Trophoblast cell (in vitro differentiated cells and primary cell): ENCODE data around the gene POGZ.

Experiments
- DNase-seq, 2 donors: peaks; one replicate each; pipeline ENCODE4 v3.0.0-alpha.2; 2016
- H2AFZ ChIP-seq: 2 replicates; pipeline ENCODE4 v1.6.1; 2013; ENCODE audit warnings: low read length, moderate library complexity, mild to moderate bottlenecking; ENCODE audit not compliant: insufficient read depth, poor library complexity
- H2AK5ac ChIP-seq: 2 replicates; pipeline ENCODE4 v1.6.1; 2013; ENCODE audit warnings: mild to moderate bottlenecking, low read length
- H2BK120ac ChIP-seq: 2 replicates; pipeline ENCODE4 v1.6.1; 2013; ENCODE audit warnings: low read length, mild to moderate bottlenecking, moderate library complexity; ENCODE audit not compliant: insufficient read depth, poor library complexity
- H2BK12ac ChIP-seq: 2 replicates; pipeline ENCODE4 v1.6.1; 2013; ENCODE audit warnings: mild to moderate bottlenecking, low read length, moderate library complexity
- H2BK5ac ChIP-seq: 2 replicates; pipeline ENCODE4 v1.6.1; 2013; ENCODE audit warnings: low read length, low read depth, moderate library complexity, mild to moderate bottlenecking; ENCODE audit not compliant: poor library complexity
- H3K14ac ChIP-seq: 2 replicates; pipeline ENCODE4 v1.6.1; 2013; ENCODE audit warnings: mild to moderate bottlenecking, low read length
- H3K18ac ChIP-seq: 2 replicates; pipeline ENCODE4 v1.6.1; 2013; ENCODE audit warnings: mild to moderate bottlenecking, low read length
- H3K23ac ChIP-seq: 2 replicates; pipeline ENCODE4 v1.6.1; 2013; ENCODE audit warnings: low read length
- H3K27ac ChIP-seq: 2 replicates; pipeline ENCODE4 v1.5.1; 2013; ENCODE audit warnings: low read depth, mild to moderate bottlenecking, inconsistent platforms, low read length, moderate library complexity
- H3K27me3 ChIP-seq: 2 replicates; pipeline ENCODE4 v1.6.1; 2013; ENCODE audit warnings: inconsistent platforms, mild to moderate bottlenecking, low read length, moderate library complexity; ENCODE audit not compliant: insufficient read depth
- H3K36me3 ChIP-seq, 2 experiments: 1 replicate in 1 of 2; 2 replicates in 1 of 2; pipeline ENCODE4 v1.6.1; 2013; ENCODE audit warnings: low read length in 2 of 2, mild to moderate bottlenecking in 2 of 2, moderate library complexity in 1 of 2; ENCODE audit not compliant: insufficient read depth in 2 of 2, control insufficient read depth in 1 of 2
- H3K4ac ChIP-seq: 2 replicates; pipeline ENCODE4 v1.6.1; 2013; ENCODE audit warnings: low read depth, mild to moderate bottlenecking, low read length, moderate library complexity
- H3K4me1 ChIP-seq, 2 experiments: 1 replicate in 1 of 2; 2 replicates in 1 of 2; pipeline ENCODE4 v1.6.1; 2013; ENCODE audit warnings: low read length in 2 of 2, mild to moderate bottlenecking in 2 of 2, moderate library complexity in 1 of 2; ENCODE audit not compliant: insufficient read depth in 2 of 2, control insufficient read depth in 1 of 2
- H3K4me2 ChIP-seq: 2 replicates; pipeline ENCODE4 v1.6.1; 2013; ENCODE audit warnings: inconsistent platforms, mild to moderate bottlenecking, low read length, moderate library complexity
- H3K4me3 ChIP-seq: 2 replicates; pipeline ENCODE4 v1.5.1; 2013; ENCODE audit warnings: mild to moderate bottlenecking, low read depth, low read length, inconsistent platforms
- H3K79me1 ChIP-seq: one replicate; pipeline ENCODE4 v1.6.1; 2013; ENCODE audit warnings: low read length
- H3K79me2 ChIP-seq: 2 replicates; pipeline ENCODE4 v1.6.1; 2013; ENCODE audit warnings: low read length, mild to moderate bottlenecking; ENCODE audit not compliant: control insufficient read depth, insufficient read depth, poor library complexity
- H3K9ac ChIP-seq: 2 replicates; pipeline ENCODE4 v1.6.1; 2013; ENCODE audit warnings: mild to moderate bottlenecking, low read length
- H3K9me3 ChIP-seq: 2 replicates; pipeline ENCODE4 v1.6.1; 2013; ENCODE audit warnings: low read depth, mild to moderate bottlenecking, control low read depth, inconsistent platforms, low read length; ENCODE audit not compliant: insufficient read depth
- H4K12ac ChIP-seq: 2 replicates; pipeline ENCODE4 v1.6.1; 2013; ENCODE audit warnings: low read depth, mild to moderate bottlenecking, low read length, moderate library complexity
- H4K8ac ChIP-seq: 2 replicates; pipeline ENCODE4 v1.6.1; 2013; ENCODE audit warnings: low read depth, mild to moderate bottlenecking, low read length, moderate library complexity
- H4K91ac ChIP-seq: one replicate; pipeline ENCODE4 v1.6.1; 2013; ENCODE audit warnings: low read depth, mild to moderate bottlenecking, low read length, moderate library complexity
- WGBS: extraction: QIAGEN DNeasy Blood & Tissue Kit; methylation state at CpG from one replicate; pipeline ENCODE4 v1.1.7; 2013; ENCODE audit warnings: missing lambda C conversion rate; ENCODE audit not compliant: insufficient read length, insufficient coverage; ENCODE audit errors: extremely low coverage; 5-methylcytosine and 5-hydroxymethylcytosine counted together

POGZ gene

DNA sequence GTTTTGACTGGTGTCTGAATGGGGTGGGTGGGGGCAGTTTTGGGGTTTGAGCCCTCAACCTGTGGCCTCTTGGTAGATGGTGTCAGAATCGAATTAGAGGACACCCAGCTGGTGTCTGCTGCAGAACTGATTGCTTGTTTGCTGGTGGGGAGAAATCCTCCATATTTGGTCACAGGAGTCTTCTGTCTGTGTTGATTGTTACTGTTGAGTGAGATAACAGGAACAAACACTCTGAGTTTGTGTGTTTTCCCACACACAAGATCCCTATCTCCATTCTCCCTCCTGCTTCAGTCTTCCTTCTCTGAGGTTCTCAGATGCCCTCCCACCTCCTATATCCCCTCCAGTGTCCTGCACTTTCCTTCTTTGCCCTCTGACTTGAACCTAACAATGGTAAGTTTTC is 32.8 kb upstream of the POGZ start:
- Histone ChIP-seq H3K27me3 (no peaks in the 10 kb centered on the region), H3K79me2 (no peaks in the 10 kb centered on the region), H3K9ac (no peak overlapping the region), H4K8ac (no peak overlapping the region), H3K4me1 (peaks cover 2 to 3% of the 10 kb centered on the region in 2 experiments), H3K14ac (no peak overlapping the region), H3K4me3 (no peak overlapping the region), H3K27ac (no peak overlapping the region), H3K36me3 (no peaks in the 10 kb centered on the region), H4K91ac (no peak overlapping the region), H3K79me1 (no peaks in the 10 kb centered on the region), H3K4me2 (no peak overlapping the region), H2BK12ac (no peak overlapping the region), H2AK5ac (no peak overlapping the region), H3K9me3 (no peaks in the 10 kb centered on the region), H3K23ac (no peak overlapping the region), H3K4ac (no peak overlapping the region), H3K18ac (no peak overlapping the region), H2BK120ac (no peak overlapping the region), H2AFZ (no peak overlapping the region), H4K12ac (no peak overlapping the region), H2BK5ac (no peak overlapping the region)
- DNase-seq, result no peak
- no CpG with 5 or more reads among the region's 1 CpG for WGBS

DNA sequence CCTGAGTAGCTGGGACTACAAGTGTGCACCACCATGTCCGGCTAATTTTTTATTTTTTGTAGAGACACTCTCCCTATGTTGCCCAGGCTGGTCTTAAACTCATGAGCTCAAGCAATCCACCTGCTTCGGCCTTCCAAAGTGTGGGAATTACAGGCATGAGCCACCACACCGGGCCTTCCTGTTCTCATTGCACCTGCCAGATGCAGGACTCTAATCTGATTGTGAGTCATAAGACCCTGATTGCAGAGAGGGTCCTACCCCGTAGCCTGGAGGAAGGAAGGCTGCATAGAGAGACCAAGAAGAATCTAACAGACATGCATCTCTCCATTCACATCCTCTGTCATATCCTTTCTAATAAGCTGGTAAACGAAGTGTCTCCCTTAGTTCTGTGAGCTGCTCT is 32.3 kb upstream of the POGZ start:
- Histone ChIP-seq H2AK5ac (no peak overlapping the region), H3K27me3 (no peaks in the 10 kb centered on the region), H4K12ac (no peak overlapping the region), H4K91ac (no peak overlapping the region), H3K79me1 (no peaks in the 10 kb centered on the region), H3K4me1 (peaks cover 2 to 3% of the 10 kb centered on the region in 2 experiments), H2BK120ac (no peak overlapping the region), H4K8ac (no peak overlapping the region), H3K79me2 (no peaks in the 10 kb centered on the region), H3K4ac (no peak overlapping the region), H3K23ac (no peak overlapping the region), H3K4me3 (no peak overlapping the region), H3K14ac (no peak overlapping the region), H3K4me2 (no peak overlapping the region), H3K18ac (no peak overlapping the region), H3K9ac (peak overlapping the region; percentile 18), H2BK12ac (no peak overlapping the region), H3K9me3 (no peaks in the 10 kb centered on the region), H2AFZ (no peak overlapping the region), H3K27ac (no peak overlapping the region), H2BK5ac (no peak overlapping the region), H3K36me3 (no peaks in the 10 kb centered on the region)
- no peak for DNase-seq
- WGBS, result no CpG with 5 or more reads among the region's 5 CpGs

DNA sequence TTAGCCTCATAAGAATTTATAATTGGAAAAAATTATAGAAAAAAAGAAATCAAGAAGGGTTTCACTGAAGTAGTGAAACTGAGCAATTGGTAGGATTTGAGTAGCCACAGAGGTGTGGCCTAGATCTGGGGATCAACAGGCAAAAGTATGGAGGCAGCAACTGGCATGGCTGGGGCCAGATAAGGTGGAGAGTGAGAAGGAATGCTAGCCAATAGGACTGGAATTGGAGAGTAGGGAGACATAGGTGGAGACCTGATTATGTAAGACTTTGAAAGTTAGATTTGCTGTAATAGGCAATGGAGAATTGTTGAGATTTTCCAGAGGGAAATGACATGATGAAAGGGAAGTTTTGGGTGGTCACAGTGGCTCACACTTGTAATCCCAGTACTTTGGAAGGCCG is 27.3 kb upstream of the POGZ start:
- no peaks in the 10 kb centered on the region for H3K27me3 ChIP-seq
- H3K79me1 ChIP-seq, result no peaks in the 10 kb centered on the region
- no peaks in the 10 kb centered on the region for H3K4me1 ChIP-seq
- H3K79me2 ChIP-seq, result no peaks in the 10 kb centered on the region
- no peaks in the 10 kb centered on the region for H3K36me3 ChIP-seq
- H2BK12ac ChIP-seq, result no peak overlapping the region
- DNase-seq, result no peak
- H3K4ac ChIP-seq, result no peak overlapping the region
- no peak overlapping the region for H3K9ac ChIP-seq
- no peak overlapping the region for H2AK5ac ChIP-seq
- no peak overlapping the region for H3K27ac ChIP-seq
- no peak overlapping the region for H4K91ac ChIP-seq
- no CpG with 5 or more reads among the region's 1 CpG for WGBS
- no peak overlapping the region for H4K12ac ChIP-seq
- no peak overlapping the region for H3K23ac ChIP-seq
- no peak overlapping the region for H2AFZ ChIP-seq
- H3K18ac ChIP-seq, result no peak overlapping the region
- no peak overlapping the region for H4K8ac ChIP-seq
- no peak overlapping the region for H2BK5ac ChIP-seq
- H3K9me3 ChIP-seq, result no peaks in the 10 kb centered on the region
- H3K14ac ChIP-seq, result no peak overlapping the region
- no peak overlapping the region for H3K4me2 ChIP-seq
- no peak overlapping the region for H3K4me3 ChIP-seq
- H2BK120ac ChIP-seq, result no peak overlapping the region

DNA sequence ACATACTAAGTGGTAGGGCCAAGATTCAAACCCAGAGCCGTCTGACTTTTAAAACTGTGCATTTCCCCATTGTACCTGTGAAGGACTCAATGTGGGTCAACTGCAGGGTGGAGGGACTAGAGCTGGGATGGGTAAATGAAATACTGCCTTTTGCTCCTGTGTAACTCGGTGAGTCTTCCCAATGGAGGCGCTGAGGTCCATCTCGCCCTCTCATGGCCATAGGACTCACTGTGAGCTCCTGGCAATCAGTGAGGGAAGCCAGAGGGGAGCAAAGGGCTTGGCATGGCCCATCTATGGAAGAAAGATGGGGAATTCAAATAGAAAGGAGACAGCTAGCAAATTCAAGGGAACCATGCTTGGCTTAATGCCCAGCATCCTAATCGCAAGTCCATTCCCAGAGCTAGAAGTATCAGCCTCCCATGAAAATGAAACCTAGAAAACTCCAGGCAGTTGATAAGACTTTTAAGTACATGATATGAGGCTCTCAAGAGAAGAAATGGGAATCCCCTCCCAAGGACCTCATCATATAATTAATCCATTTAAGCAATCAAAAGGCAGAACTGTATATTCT is 26.5 kb upstream of the POGZ start:
- H3K4me1 ChIP-seq, result no peaks in the 10 kb centered on the region
- no CpG with 5 or more reads among the region's 5 CpGs for WGBS
- H3K18ac ChIP-seq, result no peak overlapping the region
- H3K9me3 ChIP-seq, result no peaks in the 10 kb centered on the region
- no peak overlapping the region for H2BK5ac ChIP-seq
- no peak for DNase-seq
- H2BK120ac ChIP-seq, result no peak overlapping the region
- H3K4ac ChIP-seq, result no peak overlapping the region
- H3K4me2 ChIP-seq, result no peak overlapping the region
- H3K27me3 ChIP-seq, result no peaks in the 10 kb centered on the region
- no peak overlapping the region for H4K91ac ChIP-seq
- H3K4me3 ChIP-seq, result no peak overlapping the region
- no peak overlapping the region for H3K23ac ChIP-seq
- H4K8ac ChIP-seq, result no peak overlapping the region
- no peak overlapping the region for H3K14ac ChIP-seq
- H3K9ac ChIP-seq, result peak overlapping the region; percentile 15
- H4K12ac ChIP-seq, result no peak overlapping the region
- H3K79me1 ChIP-seq, result no peaks in the 10 kb centered on the region
- no peaks in the 10 kb centered on the region for H3K79me2 ChIP-seq
- no peak overlapping the region for H2AK5ac ChIP-seq
- no peaks in the 10 kb centered on the region for H3K36me3 ChIP-seq
- H3K27ac ChIP-seq, result no peak overlapping the region
- H2BK12ac ChIP-seq, result no peak overlapping the region
- H2AFZ ChIP-seq, result no peak overlapping the region
